GM19035 (cell line): Measurements from ENCODE around the gene ZNFX1.

Source experiments
- ATAC-seq: cut with Tn5 transposase; IDR thresholded peaks from one replicate; pipeline ENCODE4 v1.9.1; 2021; ENCODE audit not compliant: unreplicated experiment

ZNFX1 gene

DNA sequence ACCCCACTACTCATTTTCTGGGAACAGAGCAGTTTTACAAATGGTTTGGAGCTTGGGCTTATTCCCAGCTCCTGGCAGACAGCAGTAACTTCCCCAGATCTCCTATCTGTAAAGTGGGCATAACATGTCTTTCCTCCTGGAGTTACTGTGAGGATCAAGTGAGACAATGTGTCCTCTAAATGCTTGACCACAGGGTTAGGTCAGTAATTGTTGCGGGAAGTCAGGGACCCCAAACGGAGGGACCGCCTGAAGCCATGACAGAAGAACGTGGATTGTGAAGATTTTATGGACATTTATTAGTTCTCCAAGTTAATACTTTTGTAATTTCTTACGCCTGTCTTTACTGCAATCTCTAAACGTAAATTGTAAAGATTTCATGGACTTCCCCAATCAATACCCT, 15.3 kb upstream of the ZNFX1 start:
- no peak for ATAC-seq

DNA sequence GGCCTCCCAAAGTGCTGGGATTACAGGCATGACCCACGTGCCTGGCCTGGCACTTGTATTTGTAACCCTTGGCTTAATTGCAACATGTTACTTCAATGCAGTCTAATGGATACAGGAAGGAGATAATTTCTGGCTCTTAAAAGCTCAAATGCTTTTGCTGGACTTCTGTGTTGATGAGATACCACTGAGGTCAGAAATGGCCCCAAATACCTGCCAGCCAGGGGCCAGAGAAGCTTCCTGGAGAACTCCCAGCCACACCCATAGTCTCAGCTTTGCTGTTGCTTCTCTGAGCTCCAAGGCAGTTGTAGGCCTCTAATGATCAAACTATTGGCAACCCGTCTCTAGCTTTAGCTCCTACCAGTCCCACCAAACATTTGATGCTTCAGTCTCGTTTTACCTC, 14.2 kb upstream of the ZNFX1 start:
- ATAC-seq, result no peak

DNA sequence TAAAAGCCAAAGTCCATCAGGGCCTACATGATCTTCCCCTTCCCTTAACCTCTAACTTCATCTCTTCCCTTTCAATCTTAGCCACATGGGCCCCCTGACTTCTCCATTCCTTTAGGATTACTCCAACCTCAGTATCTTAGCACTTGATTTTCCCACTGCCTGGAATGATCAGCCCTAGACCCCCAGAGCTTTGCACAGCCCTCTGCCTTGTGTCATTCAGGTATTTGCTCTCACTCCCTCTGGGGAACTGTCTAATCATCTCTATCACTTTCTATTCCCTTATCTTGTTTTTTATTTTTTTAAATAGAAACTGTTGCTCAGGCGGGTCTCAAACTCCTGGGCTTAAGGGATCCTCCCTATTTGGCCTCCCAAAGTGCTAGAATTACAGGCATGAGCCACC, 13.3 kb upstream of the ZNFX1 start:
- no peak for ATAC-seq

DNA sequence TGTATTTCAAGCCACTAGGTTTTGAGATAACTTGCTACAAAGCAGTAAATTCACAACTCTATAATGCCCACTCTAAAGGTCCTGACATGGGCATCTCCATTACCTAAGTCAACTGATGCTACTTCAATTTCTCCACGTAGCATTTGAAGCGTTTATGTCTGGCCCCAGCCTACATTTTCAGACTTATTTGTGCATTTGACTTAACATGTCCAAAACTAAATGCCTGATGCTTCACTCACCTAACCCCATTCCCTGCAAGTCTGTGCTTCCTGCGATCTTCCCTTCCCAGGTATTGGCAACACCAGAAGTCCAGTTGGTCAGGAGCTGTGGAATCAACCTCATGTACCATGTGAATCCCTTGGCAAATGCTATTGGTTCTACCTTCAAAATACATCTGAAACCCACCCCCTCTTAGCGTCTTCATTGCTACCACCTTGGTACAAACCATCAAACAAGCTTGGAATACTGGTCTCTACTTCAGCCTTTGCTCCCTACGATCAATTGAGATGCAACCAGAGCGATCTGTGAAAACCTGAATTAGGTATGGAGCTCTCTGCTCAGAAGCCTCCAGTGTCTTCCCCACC, 12.8 kb upstream of the ZNFX1 start:
- no peak for ATAC-seq

DNA sequence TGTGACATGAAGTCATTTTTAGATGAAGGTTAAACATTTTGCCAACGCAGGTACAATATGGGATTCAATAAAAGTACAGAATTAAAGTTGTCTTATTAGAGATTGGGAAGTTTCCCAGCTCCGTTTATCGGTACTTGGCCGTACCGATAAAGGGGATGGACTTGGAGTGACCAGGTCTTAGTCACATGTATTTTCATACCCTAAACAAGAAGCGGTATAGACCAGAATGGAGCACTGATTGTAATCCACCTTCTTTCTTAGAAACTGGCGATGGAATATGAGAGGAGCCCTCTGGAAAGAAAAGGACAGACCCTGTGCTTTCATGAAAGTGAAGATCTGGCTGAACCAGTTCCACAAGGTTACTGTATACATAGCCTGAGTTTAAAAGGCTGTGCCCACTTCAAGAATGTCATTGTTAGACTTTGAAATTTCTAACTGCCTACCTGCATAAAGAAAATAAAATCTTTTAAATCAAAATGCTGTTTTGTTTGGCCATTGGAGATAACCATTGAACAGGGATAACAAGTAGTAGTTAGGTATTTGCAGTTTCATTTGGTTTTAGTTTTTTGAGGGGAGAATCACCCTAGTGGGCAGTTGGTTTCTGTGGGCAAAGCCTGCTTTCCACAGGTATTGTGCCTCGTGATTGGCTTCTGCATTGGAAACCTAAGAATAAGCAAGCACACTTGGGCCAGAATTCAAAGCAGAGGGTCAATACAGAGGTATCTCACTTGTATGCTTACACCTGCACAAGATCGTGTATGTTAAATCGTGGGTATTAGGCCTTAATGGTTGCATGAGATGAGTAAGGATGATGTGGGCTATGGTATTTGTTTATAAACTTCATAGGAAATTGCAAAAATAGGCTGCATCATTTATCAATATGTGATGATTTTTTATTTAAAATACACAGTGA, 11.2 kb upstream of the ZNFX1 start:
- no peak for ATAC-seq

DNA sequence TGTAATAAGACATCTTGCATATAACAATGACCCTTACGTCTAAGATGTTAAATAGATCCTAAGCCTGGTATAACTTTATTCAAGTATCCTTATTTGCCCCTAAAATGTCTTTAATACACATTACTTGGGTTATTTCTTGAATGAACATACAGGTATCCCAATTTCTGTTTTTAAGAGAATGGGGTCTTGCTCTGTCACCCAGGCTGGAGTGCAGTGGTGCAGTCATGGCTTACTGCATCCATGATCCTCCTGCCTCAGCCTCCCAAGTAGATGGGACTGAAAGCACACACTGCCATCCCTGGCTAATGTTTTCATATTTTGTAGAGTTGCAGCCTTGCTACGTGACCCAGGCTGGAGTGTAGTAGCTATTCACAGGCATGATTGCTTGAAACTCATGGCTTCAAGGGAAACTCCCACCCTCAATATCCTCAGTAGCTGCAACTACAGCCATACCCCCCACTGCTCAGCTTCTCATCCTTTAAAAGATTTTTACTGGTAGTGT, 10.4 kb upstream of the ZNFX1 start:
- no peak for ATAC-seq

DNA sequence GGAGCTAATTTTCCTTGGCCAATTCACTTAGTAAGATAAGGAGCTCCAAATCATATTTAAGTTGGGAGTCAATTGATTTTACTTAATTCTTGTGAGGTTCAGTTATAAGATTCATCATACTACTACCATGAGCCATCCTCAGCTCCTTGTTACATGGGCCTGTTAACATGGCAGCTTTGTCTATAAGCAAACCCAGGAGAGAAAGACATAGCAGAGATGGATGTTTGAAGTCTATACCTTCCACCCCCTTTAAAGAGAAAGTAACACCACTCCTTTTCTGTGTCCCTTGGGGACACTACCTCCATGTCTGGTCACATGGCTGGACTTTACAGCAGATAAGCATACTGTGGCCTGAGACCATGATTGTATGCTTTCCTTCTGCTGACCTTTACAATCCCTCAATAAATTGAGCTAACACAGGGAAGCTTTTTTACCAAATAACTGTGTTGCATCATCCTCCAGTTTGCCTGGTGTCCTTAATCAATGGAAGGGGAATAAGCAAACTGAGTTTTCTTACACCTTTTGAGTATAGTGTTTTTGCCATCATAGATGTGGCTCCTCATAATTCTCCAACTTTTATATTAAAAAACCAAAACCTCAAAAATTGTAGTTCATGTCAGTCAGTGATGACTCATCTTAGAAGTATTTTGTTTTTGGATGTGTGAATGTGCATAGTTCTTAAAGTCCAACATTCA, 9.8 kb upstream of the ZNFX1 start:
- ATAC-seq, result no peak

DNA sequence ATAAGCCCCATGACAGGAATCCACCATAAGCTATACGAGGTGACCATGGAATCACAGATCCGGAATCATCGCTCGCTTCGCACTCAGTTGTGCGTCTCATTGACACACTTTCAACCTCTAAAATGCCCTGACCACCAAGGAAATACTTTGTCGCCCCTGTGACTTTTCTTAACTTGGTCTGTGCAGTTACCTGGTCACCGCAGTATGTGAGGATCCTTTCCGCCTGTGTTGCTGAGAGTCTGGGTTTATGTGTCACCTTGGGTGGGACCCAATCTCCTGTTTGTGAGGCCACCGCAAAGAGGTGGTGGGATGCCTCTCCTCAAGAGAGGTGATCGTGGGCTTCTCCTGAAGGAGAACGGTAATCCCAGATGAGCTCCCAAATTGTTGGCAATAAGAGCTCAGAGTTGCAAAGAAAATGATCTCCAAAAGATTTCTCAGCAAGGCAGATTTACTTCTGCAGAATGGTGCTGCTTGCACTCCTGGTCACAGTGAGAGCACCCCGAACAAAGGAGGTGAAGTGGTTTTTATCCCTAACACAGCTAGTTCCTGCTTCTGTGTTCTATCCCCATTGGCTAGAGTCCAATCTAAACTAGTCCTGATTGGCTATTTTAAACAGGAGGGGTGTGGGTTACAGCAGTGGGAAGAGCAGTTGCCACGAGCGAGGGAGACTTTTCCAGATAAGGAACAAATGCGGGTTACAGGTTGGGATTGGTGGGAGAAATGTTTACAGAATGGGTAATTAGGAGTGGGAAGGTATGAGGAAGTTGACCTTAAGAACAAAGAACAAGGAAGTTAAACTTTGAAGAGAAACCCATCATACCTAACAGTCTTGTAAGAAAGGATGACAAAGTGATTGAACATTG, 9.1 kb upstream of the ZNFX1 start:
- no peak for ATAC-seq

DNA sequence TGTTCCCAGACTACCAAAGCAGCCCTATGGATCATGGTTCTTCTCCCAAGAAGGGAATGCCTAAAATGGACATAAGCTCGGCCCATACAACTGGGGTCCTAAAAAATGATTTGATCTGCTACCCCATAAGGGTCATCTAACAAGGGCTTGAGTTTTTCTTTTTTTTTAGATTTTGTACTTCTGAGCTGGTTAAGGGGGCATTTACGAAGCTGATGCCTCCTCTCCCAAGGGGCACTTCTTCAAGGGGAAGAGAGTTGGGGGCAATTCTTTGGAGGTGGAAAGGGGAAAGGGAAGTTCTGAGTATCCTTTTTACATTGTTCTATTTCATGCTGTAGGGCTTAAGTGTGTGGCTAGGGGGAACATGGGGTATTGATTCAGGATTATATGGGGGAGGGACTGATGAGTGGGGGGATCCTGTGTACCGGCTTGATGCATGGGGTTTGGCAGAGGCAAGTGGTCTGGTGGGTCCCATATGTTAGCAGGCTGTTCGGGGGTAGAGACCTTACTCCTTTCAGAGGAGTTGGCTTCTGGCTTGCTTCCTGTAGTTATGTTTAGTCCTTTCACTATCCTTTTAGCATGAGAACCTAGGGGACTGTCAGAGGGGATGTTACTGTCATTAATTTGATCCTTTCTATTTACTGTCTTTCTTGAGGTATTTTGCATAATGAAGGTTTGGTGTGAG, 8.1 kb upstream of the ZNFX1 start:
- ATAC-seq, result no peak

DNA sequence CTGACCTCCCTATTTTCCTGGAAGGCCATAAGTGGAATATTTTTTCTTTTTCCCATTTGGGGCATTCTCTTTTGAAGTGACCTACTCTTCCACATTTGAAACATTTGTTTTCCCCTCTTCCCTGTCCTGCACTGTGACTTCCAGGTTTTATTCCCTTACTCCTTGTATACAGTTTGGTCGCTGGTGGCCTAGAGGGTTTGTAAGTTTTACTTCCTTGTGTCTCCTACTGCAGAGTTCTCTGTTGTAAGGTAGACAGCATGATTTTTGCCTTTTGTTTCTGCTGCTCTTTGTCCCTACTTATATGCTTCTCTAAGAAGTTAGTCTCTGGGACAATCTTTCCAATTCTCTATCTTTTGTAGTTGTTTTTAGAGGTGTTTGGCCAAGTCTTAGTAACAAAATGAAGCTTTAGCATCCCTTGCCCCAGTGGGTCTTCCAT, 7.4 kb upstream of the ZNFX1 start:
- ATAC-seq, result no peak

DNA sequence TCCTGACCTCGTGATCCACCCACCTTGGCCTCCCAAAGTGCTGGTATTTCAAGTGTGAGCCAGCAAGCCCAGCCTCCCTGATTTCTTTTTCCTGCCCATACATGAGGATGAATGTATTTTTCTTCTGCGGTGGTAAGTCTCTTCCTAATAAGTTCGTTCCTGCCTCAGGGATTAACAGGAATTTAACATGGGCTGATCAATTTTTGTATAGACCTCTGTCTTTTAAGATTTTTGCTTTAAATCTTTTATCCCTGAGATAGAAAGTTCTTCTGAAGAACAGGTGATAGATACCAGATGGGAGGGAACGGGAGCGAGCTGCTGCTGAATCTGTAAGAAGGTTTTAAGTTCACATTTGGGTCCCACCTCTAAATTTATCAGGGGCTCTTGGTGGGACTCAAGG, 7.0 kb upstream of the ZNFX1 start:
- ATAC-seq, result no peak

DNA sequence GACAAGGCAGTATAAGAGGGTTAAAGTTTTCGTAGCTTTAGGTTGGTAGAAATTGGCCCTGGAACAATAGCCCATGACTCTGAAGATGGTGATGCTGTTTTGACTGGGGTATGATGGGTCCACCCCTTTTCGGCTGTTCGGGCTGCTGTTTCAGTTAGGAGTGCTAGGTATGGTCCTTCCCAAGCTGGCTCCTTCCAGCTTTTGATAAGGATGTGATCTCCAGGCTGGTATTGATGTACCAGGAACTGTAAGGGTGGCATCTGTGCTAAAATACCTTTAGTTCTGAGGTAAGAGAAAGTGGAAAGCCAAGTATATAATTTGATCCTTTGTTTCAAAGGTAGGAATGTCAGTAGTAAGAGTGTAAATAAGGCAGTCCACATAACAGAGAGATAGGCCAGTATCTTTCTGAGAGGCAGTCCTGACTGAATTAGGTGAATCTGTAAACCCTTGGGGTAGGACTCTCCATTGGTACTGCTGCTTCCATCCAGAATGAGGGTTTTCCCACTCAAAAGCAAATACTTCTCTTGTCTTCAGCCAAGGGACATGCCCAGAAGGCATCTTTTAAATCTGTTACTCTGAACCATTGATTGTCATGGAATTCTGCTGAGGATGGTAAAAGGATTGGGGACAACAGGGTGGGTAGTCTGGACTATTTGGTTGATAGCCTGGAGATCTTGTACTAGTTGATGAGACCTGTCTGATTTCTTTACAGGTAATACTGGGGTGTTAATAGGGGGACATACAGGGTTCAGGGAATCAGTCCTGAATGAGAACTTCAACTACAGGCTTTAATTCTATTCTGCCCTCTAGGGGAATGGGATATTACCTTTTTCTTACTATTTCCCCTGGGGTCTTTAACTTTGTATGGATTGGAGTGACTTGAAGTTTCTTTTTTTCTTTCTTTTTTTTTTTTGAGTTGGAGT, 6.1 kb upstream of the ZNFX1 start:
- ATAC-seq, result no peak

DNA sequence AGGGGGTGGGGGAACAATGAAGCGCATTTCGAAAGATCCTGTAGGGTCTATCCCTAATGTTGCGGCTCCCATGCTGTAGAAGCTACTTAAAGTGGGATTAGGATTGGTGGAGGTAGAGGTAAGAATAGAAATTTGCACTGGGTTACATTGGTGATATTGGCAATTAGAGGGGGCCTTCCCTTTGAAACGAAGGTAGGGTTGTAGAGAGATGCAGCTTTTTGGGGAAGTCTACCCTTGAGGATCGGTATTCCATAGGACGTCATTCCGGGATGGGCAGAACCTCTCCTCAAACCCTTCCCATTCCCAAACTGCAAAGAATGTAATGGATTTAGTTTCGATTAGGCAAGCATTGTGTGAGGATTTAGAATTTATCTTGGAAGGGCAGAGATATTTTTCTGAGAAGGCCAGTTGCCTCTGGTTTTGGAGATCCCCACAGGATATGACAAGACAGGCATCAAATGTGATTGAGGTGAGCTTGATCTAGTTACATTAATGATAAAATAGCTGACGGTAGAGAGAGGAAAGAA, 5.4 kb upstream of the ZNFX1 start:
- no peak for ATAC-seq

DNA sequence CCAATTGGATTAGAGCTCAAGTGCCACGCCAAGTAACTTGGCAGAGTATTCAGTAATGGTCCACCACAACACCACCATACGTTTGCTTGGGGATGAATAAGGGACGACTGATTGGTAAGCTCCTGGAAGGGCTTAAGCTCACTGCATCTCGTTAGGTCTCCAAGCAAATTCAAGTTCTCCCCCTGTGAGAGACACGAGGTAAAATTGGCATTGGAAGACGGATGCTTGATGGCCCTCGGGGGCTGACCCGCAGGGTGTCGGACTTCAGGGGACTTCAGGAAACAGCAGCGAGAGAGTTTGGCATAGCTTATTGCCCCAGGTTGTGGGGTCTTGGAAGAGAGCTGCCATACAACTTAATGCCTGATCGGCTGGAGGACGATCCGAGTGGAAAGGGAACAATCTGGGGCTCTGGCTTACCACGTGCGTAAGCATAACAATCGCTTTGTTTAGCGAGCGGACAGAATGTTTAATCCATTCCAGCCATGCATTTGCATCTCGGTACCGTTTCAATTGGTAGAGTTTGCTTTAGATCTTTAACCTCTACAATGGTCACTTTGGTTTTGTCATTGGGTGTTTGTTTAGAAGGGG, 4.8 kb upstream of the ZNFX1 start:
- ATAC-seq, result no peak

DNA sequence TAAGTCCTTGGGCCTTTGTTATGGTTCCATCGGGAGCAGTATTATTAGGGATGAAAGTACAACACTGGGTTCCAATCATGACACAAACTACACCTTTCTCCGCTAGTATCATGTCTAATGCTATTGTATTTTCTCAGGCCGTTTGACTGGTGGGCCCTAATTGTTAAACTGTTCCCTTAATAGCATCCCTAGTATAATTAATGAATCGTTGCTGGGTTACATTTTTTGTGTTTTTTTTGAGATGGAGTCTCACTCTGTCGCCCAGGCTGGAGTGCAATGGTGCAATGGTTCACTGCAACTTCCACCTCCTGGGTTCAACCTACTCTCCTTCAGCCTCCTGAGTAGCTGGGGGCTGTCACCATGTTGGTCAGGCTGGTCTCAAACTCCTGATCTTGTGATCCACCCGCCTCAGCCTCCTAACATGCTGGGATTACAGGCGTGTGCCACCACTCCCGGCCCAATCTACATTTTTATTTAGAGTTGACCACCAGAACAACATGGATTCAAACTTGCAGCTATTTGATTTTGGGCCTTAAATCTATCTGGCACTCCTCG, 4.1 kb upstream of the ZNFX1 start:
- ATAC-seq, result no peak

DNA sequence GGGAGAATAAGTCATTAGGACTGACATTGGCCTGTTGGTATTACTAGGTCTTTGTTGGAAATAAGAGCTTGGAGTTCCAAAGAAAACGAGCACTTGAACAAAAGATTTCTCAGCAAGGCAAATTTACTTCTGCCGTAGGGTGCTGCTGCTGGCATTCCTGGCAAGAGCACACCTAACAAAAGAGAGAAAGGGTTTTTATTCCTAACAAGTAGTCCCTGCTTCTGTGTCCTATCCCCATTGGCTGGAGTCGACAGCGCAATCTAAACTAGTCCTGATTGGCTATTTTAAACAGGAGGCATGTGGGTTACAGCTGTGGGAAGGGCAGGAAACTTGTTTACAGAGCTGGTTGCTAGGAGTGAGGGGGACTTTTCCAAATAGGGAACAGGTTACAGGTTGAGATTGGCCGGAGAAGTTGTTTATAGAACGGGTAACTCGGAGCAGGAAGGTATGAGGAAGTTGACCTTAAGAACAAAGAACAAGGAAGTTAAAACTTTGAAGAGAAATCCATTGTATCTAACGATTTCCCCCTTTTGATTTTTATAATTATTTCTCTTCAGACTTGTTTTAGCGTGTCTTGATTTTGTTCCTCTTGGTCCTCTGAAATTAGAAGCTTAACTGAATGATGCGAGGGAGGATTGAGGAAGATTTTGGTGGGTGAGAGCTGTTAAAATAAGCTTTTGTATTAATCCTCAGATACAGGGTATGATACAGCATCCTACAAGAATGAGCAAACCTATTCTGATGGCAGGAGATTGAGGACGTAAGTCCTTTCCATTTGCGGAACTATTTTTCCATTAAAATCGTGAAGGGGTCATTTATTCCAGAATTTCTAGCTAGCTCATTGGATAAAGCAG, 3.4 kb upstream of the ZNFX1 start:
- no peak for ATAC-seq

DNA sequence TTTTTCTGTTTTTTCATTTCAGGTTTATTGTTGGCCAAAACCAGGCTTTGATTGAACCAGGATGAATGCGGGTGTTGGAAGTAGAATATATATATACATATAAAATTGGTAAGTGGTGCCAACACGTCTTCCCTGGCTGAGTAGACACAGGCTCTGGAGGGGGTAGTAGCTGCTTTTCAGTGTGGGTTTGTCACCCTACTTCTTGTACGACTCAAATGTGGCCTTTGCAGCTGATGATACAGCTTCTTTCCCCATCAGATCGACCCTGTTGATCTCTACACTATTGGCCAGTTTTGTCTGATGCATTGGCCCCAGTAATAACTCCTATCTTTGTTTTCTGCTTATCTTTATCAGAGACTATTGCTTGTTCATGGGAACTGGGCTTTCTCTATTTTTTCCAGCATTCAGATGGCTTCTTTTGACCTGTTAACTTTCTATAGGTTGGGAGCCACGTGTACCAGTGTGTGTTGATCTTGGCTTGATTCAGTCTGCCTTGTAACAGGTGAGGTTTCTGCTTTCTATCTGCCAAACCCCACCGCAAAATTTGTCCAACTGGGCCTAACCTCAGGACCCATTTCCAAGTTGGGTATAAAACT, 2.7 kb upstream of the ZNFX1 start:
- ATAC-seq, result no peak
